ENCODE results near the gene MUS81. TPM values are rescaled to one million over a fixed set of nuclear protein-coding genes. Genes with fewer than 3 reads are reported as not detected.

Gene MUS81
- total and polyA plus RNA-seq, 2 of the 13 experiments (the other 11 are each of a cell fraction or from before 2014, with no cell fraction given) = 25.6 to 30.2 TPM

GRCh38 chr11:65899356-65900124 is 39.3 kb downstream of the MUS81 start (continued):
- TF ChIP-seq ZNF639 (CRISPR knock-in tag; conservative IDR thresholded peaks at IDR 0.05) (no peak), SMARCC2 (IDR thresholded peaks at IDR 0.05) (no peak), ZBTB7A (CRISPR knock-in tag; IDR thresholded peaks at IDR 0.05) (no peak; the same call in 1 of the 2 replicates), HMGA1 (CRISPR knock-in tag; conservative IDR thresholded peaks at IDR 0.05) (no peak), ARNT (IDR thresholded peaks at IDR 0.05) (no peak), ZFP36L1 (CRISPR knock-in tag; IDR thresholded peaks at IDR 0.05) (peak; percentile 80; the same call in 1 of the 2 replicates), CEBPB (IDR thresholded peaks at IDR 0.05; ENCODE audit: borderline replicate concordance, low read depth, low read length) (no peak), ZFX (CRISPR knock-in tag; IDR thresholded peaks at IDR 0.05; ENCODE audit: low read depth) (peak; percentile 70), MLXIP (CRISPR knock-in tag; IDR thresholded peaks at IDR 0.05; ENCODE audit: borderline replicate concordance) (no peak), NCOA5 (CRISPR knock-in tag; IDR thresholded peaks at IDR 0.05) (no peak), ZHX1 (CRISPR knock-in tag; IDR thresholded peaks at IDR 0.05; ENCODE audit: low read depth) (no peak), ZBTB49 (CRISPR knock-in tag; IDR thresholded peaks at IDR 0.05; ENCODE audit: borderline replicate concordance) (no peak), MXD3 (CRISPR knock-in tag; IDR thresholded peaks at IDR 0.05) (peak; percentile 88; the same call in 1 of the 2 replicates), BCL6 (CRISPR knock-in tag; IDR thresholded peaks at IDR 0.05) (no peak), ZNF331 (CRISPR knock-in tag; IDR thresholded peaks at IDR 0.05) (peak; percentile 43; the same call in 1 of the 2 replicates)

Data from HepG2 (cell line).